K562 (cell line): ENCODE results near the gene MEGF9. TPM values are rescaled to one million over a fixed set of nuclear protein-coding genes. Genes with fewer than 3 reads are reported as not detected.

Experiments
- ATAC-seq: fragments of 200-7000 bp; cut with Tn5 transposase; 3 replicates; pipeline ENCODE4 v1.9.1; 2020; ENCODE audit warnings: moderate library complexity
- BruUV-seq: library from RNA; stranded (reverse); fragments of 400-500 nt; replicated peaks from 2 replicates; lab custom pipeline; 2021; lab: Mats Ljungman, UMichigan
- CTCF ChIA-PET: fragments of 300-600 bp; formaldehyde crosslinking; extraction: SDS; loops from one replicate; lab custom pipeline; 2021; ENCODE audit warnings: low intra/inter-chr PET ratio; lab: Yijun Ruan, JAX
- POLR2A ChIA-PET: fragments of 300-600, 350-650 bp; sonication (Branson Sonifier 250); formaldehyde crosslinking; extraction: SDS; loops from one replicate; lab custom pipeline; 2021; ENCODE audit warnings: antibody characterized with exemption, inconsistent platforms; lab: Yijun Ruan, JAX
- DNase-seq, 4 experiments: peaks; one replicate each; pipeline versions ENCODE4 v3.0.0 to v3.0.0-alpha.2; 2011 to 2018; ENCODE audit warnings: low spot score in 3 of 4, mixed read lengths in 3 of 4; ENCODE audit errors: extremely low read depth in 1 of 4
- FAIRE-seq: peaks from 2 replicates; lab custom pipeline; 2011; peaks lifted over from hg19 to GRCh38; lab: Jason Lieb, UNC
- H2AFZ ChIP-seq: 2 replicates; pipeline ENCODE4 v1.6.0; 2011; ENCODE audit warnings: low read depth, low read length, control low read depth, inconsistent platforms
- H3K27ac ChIP-seq: fragments of 200-600 bp; 3 replicates; pipeline ENCODE4 v1.8.0; 2011; ENCODE audit warnings: low read depth, mild to moderate bottlenecking, control low read depth, inconsistent platforms, low read length, moderate library complexity, mixed read lengths; ENCODE audit errors: extremely low read depth
- H3K27me3 ChIP-seq, 2 experiments: fragments of 300-600 bp in 1 of 2; 2 replicates in 1 of 2; 3 replicates in 1 of 2; pipeline versions ENCODE4 v1.6.0 to v1.8.0; 2011; ENCODE audit warnings: inconsistent platforms in 2 of 2, low read length in 2 of 2, mild to moderate bottlenecking in 1 of 2, mixed read lengths in 1 of 2, moderate library complexity in 1 of 2; ENCODE audit not compliant: control insufficient read depth in 2 of 2, insufficient read depth in 2 of 2
- H3K36me3 ChIP-seq: fragments of 300-600 bp; 3 replicates; pipeline ENCODE4 v1.8.0; 2011; ENCODE audit warnings: mild to moderate bottlenecking, low read length, inconsistent platforms; ENCODE audit not compliant: control insufficient read depth, insufficient read depth
- H3K4me1 ChIP-seq, 2 experiments: fragments of 200-600 bp in 1 of 2; replicated peaks in 1 of 2; 2 replicates in 1 of 2; 3 replicates in 1 of 2; pipeline versions ENCODE4 v1.5.1 to v1.8.0; 2011; ENCODE audit warnings: inconsistent platforms in 2 of 2, low read length in 2 of 2, mild to moderate bottlenecking in 1 of 2, mixed read lengths in 1 of 2, moderate library complexity in 1 of 2; ENCODE audit not compliant: control insufficient read depth in 2 of 2, insufficient read depth in 2 of 2
- H3K4me2 ChIP-seq: 2 replicates; pipeline ENCODE4 v1.6.1; 2011; ENCODE audit warnings: low read length, control low read depth, inconsistent platforms, mixed read lengths; ENCODE audit not compliant: insufficient read depth
- H3K4me3 ChIP-seq: fragments of 200-600 bp; sonication (generic), shearing (Covaris generic); 2 replicates; pipeline ENCODE4 v1.5.1; 2016; ENCODE audit warnings: control low read depth, inconsistent platforms
- H3K79me2 ChIP-seq: fragments of 200-600 bp; 3 replicates; pipeline ENCODE4 v1.8.0; 2011; ENCODE audit warnings: low read length, inconsistent platforms; ENCODE audit not compliant: control insufficient read depth, insufficient read depth
- H3K9ac ChIP-seq, 2 experiments: 2 replicates each; pipeline versions ENCODE4 v1.6.0 to v1.6.1; 2011; ENCODE audit warnings: low read depth in 2 of 2, low read length in 2 of 2, control low read depth in 1 of 2, inconsistent platforms in 1 of 2, mild to moderate bottlenecking in 1 of 2, mixed read lengths in 1 of 2; ENCODE audit not compliant: insufficient read depth in 1 of 2
- H3K9me1 ChIP-seq: one replicate; pipeline ENCODE4 v1.6.0; 2011; ENCODE audit warnings: inconsistent platforms, mild to moderate bottlenecking, low read length, moderate library complexity; ENCODE audit not compliant: control insufficient read depth, insufficient read depth
- H3K9me3 ChIP-seq: replicated peaks from 2 replicates; pipeline ENCODE4 v1.5.1; 2011; ENCODE audit warnings: low read depth, low read length, inconsistent platforms; ENCODE audit not compliant: control insufficient read depth, insufficient read depth
- H4K20me1 ChIP-seq: replicated peaks from 2 replicates; pipeline ENCODE4 v1.6.1; 2011; ENCODE audit warnings: low read length, inconsistent platforms, mixed read lengths; ENCODE audit not compliant: control insufficient read depth, insufficient read depth
- ETS1 ChIP-seq: conservative IDR thresholded peaks from 2 replicates; pipeline ENCODE4 v1.6.1; 2011; ENCODE audit warnings: low read depth, mild to moderate bottlenecking, low read length; ENCODE audit not compliant: control insufficient read depth
- KAT7 ChIP-seq: sonication (generic); formaldehyde crosslinking; IDR thresholded peaks from 2 replicates; pipeline ENCODE4 v1.8.0; 2022; ENCODE audit warnings: missing genetic modification reagents, mild to moderate bottlenecking, borderline replicate concordance
- MBD2 ChIP-seq: sonication (generic); IDR thresholded peaks from 2 replicates; pipeline ENCODE4 v1.6.1; 2016; ENCODE audit warnings: low read depth, borderline replicate concordance
- SAP30 ChIP-seq: fragments of 200-600 bp; sonication (generic); IDR thresholded peaks from 2 replicates; pipeline ENCODE4 v1.6.1; 2012; ENCODE audit warnings: borderline replicate concordance, low read depth, mild to moderate bottlenecking, moderate library complexity, low read length, control low read depth, inconsistent platforms; ENCODE audit not compliant: insufficient read depth, poor library complexity, severe bottlenecking
- ZNF436 ChIP-seq: fragments of 250-450, 450-650 bp; sonication (Bioruptor Pico); formaldehyde crosslinking; IDR thresholded peaks from 2 replicates; pipeline ENCODE4 v1.7.0; 2020; ENCODE audit warnings: mild to moderate bottlenecking
- WGBS: fragments of 100-300 bp; shearing (Covaris generic); methylation state at CpG from one replicate; pipeline ENCODE4 v1.1.6; 2016; ENCODE audit warnings: low coverage, mixed read lengths; ENCODE audit not compliant: insufficient coverage; ENCODE audit errors: missing lambda C conversion rate; 5-methylcytosine and 5-hydroxymethylcytosine counted together
- in situ Hi-C: fragments of 300-500 bp; cut with MboI; formaldehyde crosslinking; loops from 4 replicates; pipeline ENCODE4 v1.15.0; 2018; ENCODE audit warnings: inconsistent platforms, mixed read lengths
- intact Hi-C: fragments of 100-400 bp; cut with micrococcal nuclease; formaldehyde crosslinking; loops from 2 replicates; pipeline ENCODE4 v1.14.2; 2022
- polyA plus RNA-seq, 8 experiments: library from polyadenylated mRNA; depleted of rRNA in 4 of 8; stranded (reverse) in 5 of 8; unstranded in 3 of 8; fragments of >200 nt; fragmentation: Nextera tagmentation in 2 of 8; fragmentation: Illumina TruSeq in 1 of 8; extraction: Ambion mirVana in 2 of 8; extraction: Trizol in 1 of 8; gene quantifications; 2 replicates each; pipeline versions ENCODE4 v1.2.1 to v1.2.3, GENCODE V29; 2011 to 2014; ENCODE audit warnings: inconsistent platforms in 1 of 8, missing spikeins in 1 of 8
- total RNA-seq, 7 experiments: library from RNA; depleted of rRNA in 6 of 7; stranded (reverse); fragments of >200 nt in 6 of 7; fragmentation: Illumina TruSeq in 2 of 7; extraction: Trizol in 2 of 7; gene quantifications; 2 replicates each; pipeline versions ENCODE4 v1.2.1 to v1.2.3, GENCODE V29; 2011 to 2021; ENCODE audit warnings: low replicate concordance in 1 of 7
- TF ChIP-seq, protein P1 (sequence below): IDR thresholded peaks from 3 replicates; pipeline ENCODE4 v1.6.1; 2011; ENCODE audit warnings: borderline replicate concordance, mild to moderate bottlenecking, moderate library complexity; ENCODE audit not compliant: insufficient read length; ENCODE audit errors: extremely low read depth
- TF ChIP-seq, protein P2 (sequence below): sonication (generic); formaldehyde crosslinking; IDR thresholded peaks from 2 replicates; pipeline ENCODE4 v1.5.0; 2020; ENCODE audit warnings: missing genetic modification reagents

The MEGF9 gene
- total and polyA plus RNA-seq, 9 of the 15 experiments (the other 6 are each of a cell fraction or from before 2014, with no cell fraction given), result 2.1 to 6.2 (median 3.8) TPM

GRCh38 chr9:120736881-120737280 lies 22.6 kb upstream of the MEGF9 start:
- ATAC-seq (no peak), FAIRE-seq (no peak), DNase-seq (no peak)
- H3K4me1 ChIP-seq, result no peaks in the 10 kb centered on the region
- H2AFZ ChIP-seq, result no peak overlapping the region
- intact Hi-C loops, result no loop called here
- no TSS peak for BruUV-seq
- ChIA-PET CTCF (no interaction called here), POLR2A (interaction anchor here (0.9 kb wide), 1 partner anchor 29 kb away, joined by 3 read pairs; no protein-coding TSS in a partner anchor)
- in situ Hi-C loops, result no loop called here
- no peak overlapping the region for H3K27ac ChIP-seq
- no peaks in the 10 kb centered on the region for H3K9me3 ChIP-seq
- no peak overlapping the region for H3K4me2 ChIP-seq
- no peaks in the 10 kb centered on the region for H3K9me1 ChIP-seq
- H3K27me3 ChIP-seq, result no peaks in the 10 kb centered on the region
- H3K79me2 ChIP-seq, result no peaks in the 10 kb centered on the region
- H3K36me3 ChIP-seq, result no peaks in the 10 kb centered on the region
- TF ChIP-seq, protein P1, sequence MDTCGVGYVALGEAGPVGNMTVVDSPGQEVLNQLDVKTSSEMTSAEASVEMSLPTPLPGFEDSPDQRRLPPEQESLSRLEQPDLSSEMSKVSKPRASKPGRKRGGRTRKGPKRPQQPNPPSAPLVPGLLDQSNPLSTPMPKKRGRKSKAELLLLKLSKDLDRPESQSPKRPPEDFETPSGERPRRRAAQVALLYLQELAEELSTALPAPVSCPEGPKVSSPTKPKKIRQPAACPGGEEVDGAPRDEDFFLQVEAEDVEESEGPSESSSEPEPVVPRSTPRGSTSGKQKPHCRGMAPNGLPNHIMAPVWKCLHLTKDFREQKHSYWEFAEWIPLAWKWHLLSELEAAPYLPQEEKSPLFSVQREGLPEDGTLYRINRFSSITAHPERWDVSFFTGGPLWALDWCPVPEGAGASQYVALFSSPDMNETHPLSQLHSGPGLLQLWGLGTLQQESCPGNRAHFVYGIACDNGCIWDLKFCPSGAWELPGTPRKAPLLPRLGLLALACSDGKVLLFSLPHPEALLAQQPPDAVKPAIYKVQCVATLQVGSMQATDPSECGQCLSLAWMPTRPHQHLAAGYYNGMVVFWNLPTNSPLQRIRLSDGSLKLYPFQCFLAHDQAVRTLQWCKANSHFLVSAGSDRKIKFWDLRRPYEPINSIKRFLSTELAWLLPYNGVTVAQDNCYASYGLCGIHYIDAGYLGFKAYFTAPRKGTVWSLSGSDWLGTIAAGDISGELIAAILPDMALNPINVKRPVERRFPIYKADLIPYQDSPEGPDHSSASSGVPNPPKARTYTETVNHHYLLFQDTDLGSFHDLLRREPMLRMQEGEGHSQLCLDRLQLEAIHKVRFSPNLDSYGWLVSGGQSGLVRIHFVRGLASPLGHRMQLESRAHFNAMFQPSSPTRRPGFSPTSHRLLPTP, result no peak
- TF ChIP-seq SAP30, result no peak
- TF ChIP-seq ZNF436, result no peak
- TF ChIP-seq, protein P2, sequence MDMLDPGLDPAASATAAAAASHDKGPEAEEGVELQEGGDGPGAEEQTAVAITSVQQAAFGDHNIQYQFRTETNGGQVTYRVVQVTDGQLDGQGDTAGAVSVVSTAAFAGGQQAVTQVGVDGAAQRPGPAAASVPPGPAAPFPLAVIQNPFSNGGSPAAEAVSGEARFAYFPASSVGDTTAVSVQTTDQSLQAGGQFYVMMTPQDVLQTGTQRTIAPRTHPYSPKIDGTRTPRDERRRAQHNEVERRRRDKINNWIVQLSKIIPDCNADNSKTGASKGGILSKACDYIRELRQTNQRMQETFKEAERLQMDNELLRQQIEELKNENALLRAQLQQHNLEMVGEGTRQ (CRISPR knock-in tag), result no peak
- TF ChIP-seq MBD2, result no peak
- TF ChIP-seq ETS1, result no peak
- no peak for TF ChIP-seq KAT7 (CRISPR knock-in tag)
- H3K4me3 ChIP-seq, result no peak overlapping the region
- H4K20me1 ChIP-seq, result no peaks in the 10 kb centered on the region; the same call in 1 of the 2 replicates
- 32% methylated on average over 2 of the region's 2 CpGs for WGBS
- H3K9ac ChIP-seq, result no peak overlapping the region
